Activated naive CD8-positive, alpha-beta T cell treated with anti-CD3 and anti-CD28 coated beads for 36 hours (primary cell): ENCODE results near the gene NPPA. TPM values are rescaled to one million over a fixed set of nuclear protein-coding genes. Genes with fewer than 3 reads are reported as not detected.

Experiments
- DNase-seq: peaks from one replicate; pipeline ENCODE4 v3.0.0; 2021
- H3K27ac Mint-ChIP-seq: one replicate; pipeline ENCODE4 v1.8.0; 2022; ENCODE audit warnings: mild to moderate bottlenecking, moderate library complexity, mixed read lengths
- H3K27me3 Mint-ChIP-seq: one replicate; pipeline ENCODE4 v1.8.0; 2022; ENCODE audit warnings: mild to moderate bottlenecking, mixed read lengths
- H3K36me3 Mint-ChIP-seq: one replicate; pipeline ENCODE4 v1.8.0; 2021; ENCODE audit warnings: mild to moderate bottlenecking, mixed read lengths
- H3K4me1 Mint-ChIP-seq: one replicate; pipeline ENCODE4 v1.8.0; 2021; ENCODE audit warnings: mixed read lengths
- H3K4me3 Mint-ChIP-seq: one replicate; pipeline ENCODE4 v1.8.0; 2022; ENCODE audit warnings: mild to moderate bottlenecking, moderate library complexity, mixed read lengths
- H3K9me3 Mint-ChIP-seq: one replicate; pipeline ENCODE4 v1.8.0; 2022; ENCODE audit warnings: mixed read lengths
- total RNA-seq, 2 experiments: library from RNA; stranded (reverse); gene quantifications; one replicate each; pipeline ENCODE4 v1.2.3, GENCODE V29; 2021

The NPPA gene
- total RNA-seq, 2 experiments from 2014 or later, result not detected

GRCh38 chr1:11797525-11798216 lies 49.9 kb downstream of the NPPA start:
- H3K36me3 Mint-ChIP-seq, result no peaks in the 10 kb centered on the region

GRCh38 chr1:11796036-11796828 lies 51.4 kb downstream of the NPPA start:
- no peaks in the 10 kb centered on the region for H3K9me3 Mint-ChIP-seq
- H3K4me3 Mint-ChIP-seq, result no peak overlapping the region
- no peaks in the 10 kb centered on the region for H3K27me3 Mint-ChIP-seq
- no peak for DNase-seq
- H3K27ac Mint-ChIP-seq, result no peak overlapping the region
- no peaks in the 10 kb centered on the region for H3K4me1 Mint-ChIP-seq
- peaks cover 4% of the 10 kb centered on the region for H3K36me3 Mint-ChIP-seq

More at GRCh38 chr1:11797525-11798216, 49.9 kb downstream of the NPPA start:
- Mint-ChIP-seq H3K4me1 (peaks cover 8% of the 10 kb centered on the region), H3K4me3 (no peak overlapping the region), H3K27me3 (no peaks in the 10 kb centered on the region), H3K27ac (no peak overlapping the region), H3K9me3 (no peaks in the 10 kb centered on the region)
- no peak for DNase-seq

Other genes with a start within 250 kb of the NPPA start
- 1 to 10 TPM; 1.5 to 1.7 TPM for gene FBXO2, start 193.4 kb downstream of the NPPA start, total RNA-seq
- gene FBXO44, start 192.9 kb downstream of the NPPA start, total RNA-seq, result 10 to 100 TPM; 14.4 to 15.9 TPM
- 10 to 100 TPM; 15.5 to 16.8 TPM for gene FBXO6, start 183.6 kb downstream of the NPPA start, total RNA-seq
- gene MAD2L2, start 166.6 kb downstream of the NPPA start, total RNA-seq, result 10 to 100 TPM; 71.9 to 72.1 TPM
- under 1 TPM; 0.08 to 0.16 TPM for gene DRAXIN, start 156.1 kb downstream of the NPPA start, total RNA-seq
- 10 to 100 TPM; 10.2 to 11.0 TPM for gene AGTRAP, start 111.6 kb downstream of the NPPA start, total RNA-seq
- not detected for gene C1orf167, start 85.6 kb downstream of the NPPA start, total RNA-seq
- gene MTHFR, start 41.8 kb downstream of the NPPA start, total RNA-seq, result 10 to 100 TPM; 11.0 to 12.2 TPM
- gene CLCN6, start 41.6 kb downstream of the NPPA start, total RNA-seq, result 10 to 100 TPM in 1 of 2 experiments, 1 to 10 TPM in 1; 9.6 to 13.3 TPM
- not detected for gene NPPB, start 11.2 kb upstream of the NPPA start, total RNA-seq
- 10 to 100 TPM; 27.5 to 30.1 TPM for gene KIAA2013, start 78.6 kb upstream of the NPPA start, total RNA-seq
- gene PLOD1, start 86.9 kb upstream of the NPPA start, total RNA-seq, result 10 to 100 TPM; 21.9 to 22.5 TPM
- 10 to 100 TPM; 78.1 to 84.2 TPM for gene MFN2, start 132.7 kb upstream of the NPPA start, total RNA-seq
- 10 to 100 TPM; 21.0 to 22.2 TPM for gene MIIP, start 171.7 kb upstream of the NPPA start, total RNA-seq
- gene TNFRSF8, start 215.5 kb upstream of the NPPA start, total RNA-seq, result 1 to 10 TPM; 1.9 to 2.6 TPM